LNCAP (cell line): ENCODE data around the gene CDA.

Experiments
- CTCF ChIP-seq: fragments of 450-650 bp; IDR thresholded peaks from 2 replicates; pipeline ENCODE4 v1.5.1; 2017; ENCODE audit warnings: mild to moderate bottlenecking

CDA gene

GRCh38 chr1:20555758-20556120 is 33.2 kb upstream of the CDA start:
- no peak for TF ChIP-seq CTCF

DNA sequence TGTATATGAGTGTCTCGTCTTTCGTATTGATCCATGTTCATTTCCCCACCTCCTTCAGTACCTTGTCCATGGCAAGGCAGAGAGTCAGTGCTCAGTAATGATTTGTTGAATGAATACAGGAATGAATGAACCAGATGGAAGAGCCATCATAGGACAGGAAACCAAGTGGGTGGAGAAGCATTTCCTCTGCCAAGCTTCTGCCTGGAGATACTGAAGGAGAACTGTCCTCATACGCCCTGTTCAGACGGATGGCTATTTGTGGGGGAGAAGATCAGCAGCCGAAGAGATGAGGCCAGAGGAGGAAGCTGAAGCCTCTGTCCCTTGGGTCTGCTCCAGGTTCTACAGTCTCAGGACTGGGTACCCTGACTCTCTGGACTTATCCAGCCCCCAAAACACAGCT is 30.7 kb upstream of the CDA start:
- no peak for TF ChIP-seq CTCF

GRCh38 chr1:20560966-20561365 is 27.9 kb upstream of the CDA start:
- TF ChIP-seq CTCF = no peak

DNA sequence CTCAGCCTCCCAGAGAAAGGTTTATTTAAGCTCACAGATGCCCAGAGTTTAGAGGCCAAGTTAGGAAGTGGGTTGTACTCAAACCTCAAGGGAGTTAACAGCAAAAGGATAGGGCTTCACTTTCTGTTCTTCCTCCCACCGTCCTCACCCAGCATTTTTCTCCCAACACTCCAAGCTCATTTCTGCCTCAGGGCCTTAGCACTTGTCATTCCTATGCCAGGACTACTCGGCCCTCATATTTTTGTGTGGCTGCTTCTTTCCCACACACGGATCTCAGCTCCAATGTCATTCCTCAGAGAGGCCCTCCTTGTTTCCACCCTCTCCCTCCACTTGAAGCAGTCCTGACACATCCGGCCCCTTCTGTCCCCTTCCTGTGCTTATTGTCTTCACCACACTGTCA is 23.7 kb upstream of the CDA start:
- TF ChIP-seq CTCF = no peak

DNA sequence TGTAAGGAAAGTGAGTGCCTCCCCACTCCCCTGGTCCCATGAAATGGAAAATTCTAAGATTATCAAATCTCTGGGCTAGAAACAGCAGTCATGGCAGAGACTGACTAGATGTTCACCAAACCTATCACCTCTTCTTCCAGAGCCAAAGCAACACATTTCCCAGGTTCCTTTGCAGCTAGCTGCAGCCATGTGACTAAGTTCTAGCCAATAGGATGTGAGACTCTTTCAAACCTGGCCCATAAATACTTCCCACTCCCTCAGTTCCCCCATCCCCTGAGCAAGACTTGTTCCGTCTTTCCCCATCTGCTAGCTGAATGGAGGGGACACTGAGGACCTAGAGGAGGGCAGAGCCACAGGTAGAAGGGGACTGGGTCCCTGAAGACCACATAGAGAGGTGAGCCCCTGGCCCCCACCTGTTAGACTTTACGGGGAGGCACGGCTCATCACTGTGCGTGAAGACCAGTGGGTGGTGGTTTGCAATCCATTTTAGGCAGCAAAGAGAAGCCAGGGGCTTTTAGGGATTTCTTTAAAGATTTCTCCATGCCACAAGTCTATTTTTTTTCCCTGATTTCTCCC is 19.3 kb upstream of the CDA start:
- TF ChIP-seq CTCF = no peak

DNA sequence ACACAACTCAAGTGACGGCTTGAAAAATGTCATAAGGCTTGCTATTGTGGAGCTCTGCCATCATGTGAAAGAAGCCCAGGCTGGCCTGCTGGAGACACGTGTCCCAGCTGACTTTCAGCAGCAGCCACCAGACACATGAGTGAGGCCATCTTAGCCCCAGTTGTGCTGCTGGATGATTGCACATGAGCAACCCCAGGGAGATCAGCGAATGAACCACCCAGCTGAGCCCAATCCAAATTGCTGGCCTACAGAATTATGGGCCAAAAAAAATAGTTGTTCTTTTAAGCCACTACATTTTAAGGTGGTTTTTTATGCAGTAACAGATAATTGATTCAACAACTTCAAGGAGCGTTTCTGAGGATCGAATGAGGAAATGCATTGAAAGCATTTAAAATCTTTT is 17.5 kb upstream of the CDA start:
- no peak for TF ChIP-seq CTCF

DNA sequence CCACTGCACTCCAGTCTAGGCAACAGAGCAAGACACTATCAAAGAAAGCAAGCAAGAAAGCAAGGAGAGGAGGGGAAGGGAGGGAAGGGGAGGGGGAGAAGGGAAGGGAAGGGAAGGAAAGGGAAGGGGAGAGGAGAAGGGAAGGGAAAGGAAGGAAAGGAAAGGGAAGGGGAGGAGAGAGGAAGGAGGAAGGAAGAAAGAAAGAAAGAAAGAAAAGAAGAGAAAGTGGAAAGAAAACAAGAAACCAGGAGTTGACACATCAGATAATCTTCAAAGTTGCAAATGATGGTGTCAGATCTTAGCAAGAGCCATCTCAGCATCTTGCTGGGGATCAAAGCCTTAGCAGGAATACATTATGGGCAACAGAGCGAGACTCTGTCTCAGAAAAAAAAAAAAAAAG is 14.9 kb upstream of the CDA start:
- TF ChIP-seq CTCF = no peak
